ACC112 (cell line): Measurements from ENCODE around the gene APOE.
"Not testable (repeated sequence)": the region's sequence is repeated elsewhere in the genome, so short reads cannot be mapped to it uniquely, and the experiment has no call there.

Experiments used
- H2AFZ ChIP-seq: fragments of 200-600 bp; sonication (generic); one replicate; pipeline ENCODE4 v1.6.0; 2017; ENCODE audit warnings: antibody characterized with exemption, low read length; ENCODE audit not compliant: unreplicated experiment
- H3K27ac ChIP-seq: fragments of 200-600 bp; sonication (generic); 2 replicates; pipeline ENCODE4 v1.5.1; 2014; ENCODE audit warnings: low read depth, mild to moderate bottlenecking, antibody characterized with exemption, low read length, moderate library complexity
- H3K27me3 ChIP-seq: fragments of 200-600 bp; sonication (generic); 2 replicates; pipeline ENCODE4 v1.6.1; 2014; ENCODE audit warnings: mild to moderate bottlenecking, antibody characterized with exemption, low read length, moderate library complexity, mixed read lengths; ENCODE audit not compliant: insufficient read depth
- H3K36me3 ChIP-seq: fragments of 200-600 bp; sonication (generic); 2 replicates; pipeline ENCODE4 v1.6.1; 2016; ENCODE audit warnings: mild to moderate bottlenecking, antibody characterized with exemption, low read length, moderate library complexity, mixed read lengths; ENCODE audit not compliant: insufficient read depth
- H3K4me1 ChIP-seq: fragments of 200-600 bp; sonication (generic); one replicate; pipeline ENCODE4 v1.6.1; 2016; ENCODE audit warnings: low read length, mixed read lengths; ENCODE audit not compliant: insufficient read depth, unreplicated experiment, control insufficient read depth
- H3K4me3 ChIP-seq: fragments of 200-600 bp; sonication (generic); 2 replicates; pipeline ENCODE4 v1.5.1; 2014; ENCODE audit warnings: mild to moderate bottlenecking, low read depth, low read length
- H3K79me2 ChIP-seq: fragments of 200-600 bp; sonication (generic); one replicate; pipeline ENCODE4 v1.6.0; 2016; ENCODE audit warnings: low read length; ENCODE audit not compliant: control insufficient read depth, unreplicated experiment, insufficient read depth

APOE gene

GRCh38 chr19:44872661-44873060 lies 32.9 kb upstream of the APOE start:
- no peak overlapping the region for H2AFZ ChIP-seq
- H3K79me2 ChIP-seq, result no peaks in the 10 kb centered on the region
- H3K27me3 ChIP-seq, result no peaks in the 10 kb centered on the region
- no peak overlapping the region for H3K4me3 ChIP-seq
- no peaks in the 10 kb centered on the region for H3K4me1 ChIP-seq
- H3K36me3 ChIP-seq, result no peaks in the 10 kb centered on the region
- H3K27ac ChIP-seq, result no peak overlapping the region

GRCh38 chr19:44874317-44874716 lies 31.3 kb upstream of the APOE start:
- H3K27ac ChIP-seq, result no peak overlapping the region
- no peaks in the 10 kb centered on the region for H3K36me3 ChIP-seq
- no peaks in the 10 kb centered on the region for H3K27me3 ChIP-seq
- H3K4me3 ChIP-seq, result no peak overlapping the region
- H3K4me1 ChIP-seq, result no peaks in the 10 kb centered on the region
- H3K79me2 ChIP-seq, result no peaks in the 10 kb centered on the region
- H2AFZ ChIP-seq, result no peak overlapping the region

GRCh38 chr19:44875666-44876451 lies 29.7 kb upstream of the APOE start:
- Histone ChIP-seq H3K36me3 (no peaks in the 10 kb centered on the region), H3K27ac (no peak overlapping the region), H3K79me2 (no peaks in the 10 kb centered on the region), H3K4me1 (no peaks in the 10 kb centered on the region), H2AFZ (no peak overlapping the region), H3K4me3 (no peak overlapping the region), H3K27me3 (no peaks in the 10 kb centered on the region)

GRCh38 chr19:44876930-44877535 lies 28.6 kb upstream of the APOE start:
- Histone ChIP-seq H3K4me3 (no peak overlapping the region), H3K27me3 (no peaks in the 10 kb centered on the region), H3K4me1 (no peaks in the 10 kb centered on the region), H3K27ac (no peak overlapping the region), H2AFZ (no peak overlapping the region), H3K36me3 (no peaks in the 10 kb centered on the region), H3K79me2 (no peaks in the 10 kb centered on the region)

- no peak overlapping the region for H2AFZ ChIP-seq
- H3K4me3 ChIP-seq, result no peak overlapping the region
- H3K4me1 ChIP-seq, result no peaks in the 10 kb centered on the region
- H3K27me3 ChIP-seq, result no peaks in the 10 kb centered on the region
- no peaks in the 10 kb centered on the region for H3K36me3 ChIP-seq
- H3K27ac ChIP-seq, result no peak overlapping the region
- no peaks in the 10 kb centered on the region for H3K79me2 ChIP-seq
These were observed 27.3 kb upstream of the APOE start for GRCh38 chr19:44878120-44878865.

DNA sequence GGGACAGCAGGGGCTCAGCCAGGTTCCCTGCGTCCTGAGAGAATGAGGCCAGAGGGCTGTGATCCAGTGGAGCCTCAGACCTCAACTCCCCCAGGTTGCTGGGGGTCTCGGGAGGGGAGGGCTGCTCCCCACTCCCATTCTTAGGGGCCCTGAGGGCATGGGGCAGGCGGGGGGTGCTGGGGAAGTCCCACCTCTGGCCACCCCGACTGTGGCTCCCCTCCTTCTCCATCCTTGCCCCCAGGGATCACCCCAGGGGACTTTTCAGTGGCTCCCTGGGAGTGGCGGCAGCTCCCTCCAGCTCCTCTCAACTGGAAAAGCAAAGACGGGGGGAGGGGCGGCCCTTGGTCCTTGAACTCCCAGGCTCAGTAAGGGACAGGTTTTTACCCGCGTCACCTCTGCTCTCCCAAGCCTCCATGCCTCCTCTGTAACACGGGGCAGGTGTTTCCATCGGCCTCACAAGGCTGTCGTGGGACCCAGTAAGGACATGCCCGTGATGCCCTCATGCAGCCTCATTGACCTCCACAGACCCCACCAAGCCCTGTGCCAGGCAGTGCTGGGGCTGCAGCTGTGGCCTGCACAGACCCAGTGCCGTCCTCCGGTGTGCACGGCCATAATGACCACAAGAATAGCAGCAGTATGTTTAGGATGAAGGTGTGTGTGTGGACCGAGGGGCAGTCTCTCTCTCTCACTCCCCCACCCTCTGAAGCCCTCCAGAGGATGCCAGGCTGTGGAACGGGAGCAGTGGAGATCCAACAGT lies 26.1 kb upstream of the APOE start:
- H3K27ac ChIP-seq, result no peak overlapping the region
- no peaks in the 10 kb centered on the region for H3K36me3 ChIP-seq

DNA sequence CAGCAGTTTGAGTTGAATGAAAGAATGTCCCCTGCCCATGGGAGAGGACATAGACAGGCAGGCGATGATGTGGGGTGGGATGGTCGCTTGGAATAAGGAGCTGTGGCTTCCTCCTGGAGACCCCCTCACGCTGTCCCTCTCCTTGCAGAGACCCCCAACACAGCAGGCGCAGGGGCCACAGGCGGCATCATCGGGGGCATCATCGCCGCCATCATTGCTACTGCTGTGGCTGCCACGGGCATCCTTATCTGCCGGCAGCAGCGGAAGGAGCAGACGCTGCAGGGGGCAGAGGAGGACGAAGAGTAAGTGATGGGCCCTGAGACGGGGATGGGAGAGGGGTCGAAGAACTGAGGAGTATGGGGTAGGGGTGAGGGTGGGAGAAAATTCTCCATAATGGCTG lies 23.5 kb upstream of the APOE start:
- Histone ChIP-seq H3K27ac (no peak overlapping the region), H3K36me3 (no peaks in the 10 kb centered on the region), H3K4me3 (no peak overlapping the region), H3K79me2 (no peaks in the 10 kb centered on the region), H3K27me3 (no peaks in the 10 kb centered on the region), H2AFZ (no peak overlapping the region), H3K4me1 (no peaks in the 10 kb centered on the region)

More for the DNA sequence above, 26.1 kb upstream of the APOE start:
- Histone ChIP-seq H3K4me3 (no peak overlapping the region), H3K79me2 (no peaks in the 10 kb centered on the region), H3K27me3 (no peaks in the 10 kb centered on the region), H2AFZ (no peak overlapping the region), H3K4me1 (no peaks in the 10 kb centered on the region)

GRCh38 chr19:44882619-44883397 lies 22.8 kb upstream of the APOE start:
- H3K4me1 ChIP-seq, H3K4me3 ChIP-seq, H2AFZ ChIP-seq, H3K27ac ChIP-seq, H3K36me3 ChIP-seq, H3K27me3 ChIP-seq, H3K79me2 ChIP-seq: not testable (repeated sequence)

GRCh38 chr19:44883922-44884321 lies 21.7 kb upstream of the APOE start:
- Histone ChIP-seq H3K4me1 (no peaks in the 10 kb centered on the region), H3K4me3 (no peak overlapping the region), H3K27ac (no peak overlapping the region), H2AFZ (no peak overlapping the region), H3K36me3 (no peaks in the 10 kb centered on the region), H3K27me3 (no peaks in the 10 kb centered on the region), H3K79me2 (no peaks in the 10 kb centered on the region)

DNA sequence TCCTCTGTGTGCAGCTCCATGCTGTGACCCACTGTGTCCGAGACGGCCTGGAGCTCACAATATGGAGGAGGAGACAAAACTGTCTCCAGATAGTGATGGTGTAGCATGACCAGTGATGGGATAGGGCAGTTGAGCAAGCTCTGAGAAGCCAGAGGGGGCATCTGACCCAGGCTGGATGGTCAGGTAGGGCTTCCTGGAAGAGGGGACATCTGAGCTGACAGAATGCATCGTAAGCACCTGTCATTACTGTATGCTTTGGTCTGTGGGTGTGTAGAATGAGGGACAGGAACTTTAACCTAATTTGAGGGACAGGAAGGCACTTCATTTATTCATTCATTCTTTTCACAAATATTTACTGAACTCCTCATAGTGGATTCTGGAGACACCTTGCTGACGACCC lies 21.0 kb upstream of the APOE start:
- no peak overlapping the region for H2AFZ ChIP-seq
- no peak overlapping the region for H3K4me3 ChIP-seq
- H3K27ac ChIP-seq, result no peak overlapping the region
- H3K27me3 ChIP-seq, result no peaks in the 10 kb centered on the region
- no peaks in the 10 kb centered on the region for H3K4me1 ChIP-seq
- no peaks in the 10 kb centered on the region for H3K36me3 ChIP-seq
- no peaks in the 10 kb centered on the region for H3K79me2 ChIP-seq
